HG03378 (cell line): ENCODE measurements around the gene YKT6.
"Not testable (repeated sequence)": the region's sequence is repeated elsewhere in the genome, so short reads cannot be mapped to it uniquely, and the experiment has no call there.

ENCODE experiments used
- ATAC-seq: cut with Tn5 transposase; IDR thresholded peaks from one replicate; pipeline ENCODE4 v1.9.1; 2021; ENCODE audit warnings: mild to moderate bottlenecking, moderate library complexity; ENCODE audit not compliant: unreplicated experiment

The YKT6 gene

DNA sequence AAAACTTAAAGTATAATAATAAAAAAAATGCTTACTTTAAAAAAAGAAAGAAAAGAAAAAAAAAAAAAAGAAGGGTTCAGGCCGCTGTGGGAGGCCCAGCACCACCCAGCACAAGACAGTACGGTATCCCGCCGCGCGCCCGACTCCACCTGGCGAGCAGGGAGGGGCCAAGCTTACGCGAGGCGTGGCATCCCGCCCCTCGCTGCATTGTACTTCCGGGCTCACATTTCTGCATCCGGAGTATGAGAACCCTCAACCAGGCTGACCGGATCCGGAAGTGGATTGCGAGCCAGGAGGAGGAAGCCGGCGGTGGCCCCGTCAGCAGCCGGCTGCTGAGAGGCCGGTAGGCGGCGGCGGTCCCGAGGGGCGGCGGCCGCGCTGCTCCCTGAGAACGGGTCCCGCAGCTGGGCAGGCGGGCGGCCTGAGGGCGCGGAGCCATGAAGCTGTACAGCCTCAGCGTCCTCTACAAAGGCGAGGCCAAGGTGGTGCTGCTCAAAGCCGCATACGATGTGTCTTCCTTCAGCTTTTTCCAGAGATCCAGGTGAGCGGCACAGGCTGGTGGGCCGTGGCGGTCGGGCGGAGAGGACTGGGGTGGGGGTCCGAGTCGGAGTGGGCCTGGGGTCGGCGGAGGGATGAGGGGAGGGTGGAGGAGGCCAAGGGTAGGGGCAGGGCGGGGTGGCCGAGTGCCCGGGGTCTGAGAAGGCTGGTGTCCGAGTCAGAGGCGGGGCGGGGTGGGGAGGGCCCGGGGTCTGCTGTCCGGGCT, at the start of gene YKT6:
Gene YKT6, plus strand, starts transcription at position 280 of the 763 bp plus-strand sequence. Its CDS starts 158 bp downstream, at position 438.
- ATAC-seq: peak; percentile 98

DNA sequence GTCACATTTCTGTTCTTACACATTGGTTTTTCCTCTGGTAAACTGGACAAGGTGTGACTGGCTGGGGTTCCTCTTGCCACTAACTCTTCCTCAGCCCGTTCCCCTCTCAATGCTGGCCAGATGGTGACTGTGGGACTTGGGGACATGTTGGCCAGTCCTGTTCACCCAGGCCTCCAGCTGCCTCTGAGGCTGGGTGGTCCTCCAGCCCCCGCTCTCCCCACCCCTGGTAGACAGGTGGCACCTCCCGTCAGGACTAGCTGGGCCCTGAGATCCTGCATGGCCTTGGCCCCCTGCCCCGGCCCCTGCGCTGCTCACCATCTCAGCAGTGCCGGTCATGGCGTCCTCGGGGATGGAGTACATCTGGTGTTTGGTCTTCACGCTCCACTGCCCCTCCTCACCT, 48.8 kb upstream of the YKT6 start:
- no peak for ATAC-seq

DNA sequence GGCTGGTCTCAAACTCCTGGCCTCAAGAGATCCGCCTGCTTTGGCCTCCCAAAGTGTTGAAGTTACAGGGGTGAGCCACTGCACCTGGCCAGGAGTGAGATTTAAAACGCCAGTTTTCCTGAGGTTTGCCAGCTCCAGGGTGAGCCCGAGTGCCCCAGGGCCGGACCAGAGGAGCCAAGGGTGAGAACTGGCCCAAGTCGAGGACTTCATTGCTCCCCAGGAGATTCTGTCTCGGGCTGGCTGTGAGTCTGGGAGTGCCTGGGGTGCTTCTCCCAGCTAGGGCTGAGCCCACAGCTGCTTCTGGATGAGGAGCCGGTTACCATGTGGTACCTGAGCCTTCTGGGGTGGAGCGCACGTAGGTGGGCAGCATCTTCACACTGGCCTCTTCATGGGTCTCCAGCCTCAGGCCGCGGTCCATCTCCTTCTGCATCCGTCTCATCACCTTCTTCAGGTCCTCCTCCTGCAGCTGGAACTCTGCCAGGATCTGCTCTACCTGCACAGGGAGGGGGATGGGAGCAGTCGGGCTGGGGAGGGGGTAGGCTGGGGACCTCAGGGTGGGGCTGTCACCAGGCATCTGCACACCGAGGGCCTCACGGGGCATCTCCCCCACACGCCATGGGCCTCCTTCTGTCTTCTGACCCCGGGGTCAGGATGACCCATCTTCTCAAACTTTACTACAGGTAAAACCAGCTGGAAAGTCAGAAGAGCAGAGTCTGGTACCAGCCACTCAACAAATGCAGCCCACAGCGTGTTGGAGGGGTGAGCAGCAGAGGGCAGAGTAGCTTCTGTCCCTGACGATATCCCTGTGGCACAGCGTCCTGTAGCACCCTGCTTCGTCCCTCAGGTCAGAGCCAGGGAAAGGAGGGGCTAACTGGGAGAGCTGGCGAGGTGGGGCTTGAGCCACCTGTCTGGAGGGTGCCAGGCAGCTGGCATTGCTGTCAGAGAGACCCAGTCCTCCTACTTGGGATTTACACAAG, 47.5 kb upstream of the YKT6 start:
- ATAC-seq: no peak

DNA sequence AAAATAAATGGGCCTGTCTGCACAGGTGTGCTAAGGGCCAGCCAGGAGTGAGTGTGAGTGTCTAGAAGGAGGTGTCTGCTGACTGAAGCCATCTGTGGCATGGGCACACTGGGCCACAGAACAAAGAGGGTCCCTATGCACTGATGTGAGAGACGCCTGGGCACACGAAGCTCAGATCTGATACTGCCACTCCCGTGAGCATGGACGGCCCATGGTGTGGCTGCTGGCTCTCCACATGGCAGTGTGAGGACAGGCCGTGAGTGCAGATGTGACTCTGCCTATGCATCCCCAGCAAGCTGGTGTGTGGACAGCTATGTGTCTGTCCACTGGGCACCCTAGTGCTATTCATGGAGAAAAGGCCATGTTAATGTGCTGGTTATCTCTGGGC, 46.8 kb upstream of the YKT6 start:
- no peak for ATAC-seq

DNA sequence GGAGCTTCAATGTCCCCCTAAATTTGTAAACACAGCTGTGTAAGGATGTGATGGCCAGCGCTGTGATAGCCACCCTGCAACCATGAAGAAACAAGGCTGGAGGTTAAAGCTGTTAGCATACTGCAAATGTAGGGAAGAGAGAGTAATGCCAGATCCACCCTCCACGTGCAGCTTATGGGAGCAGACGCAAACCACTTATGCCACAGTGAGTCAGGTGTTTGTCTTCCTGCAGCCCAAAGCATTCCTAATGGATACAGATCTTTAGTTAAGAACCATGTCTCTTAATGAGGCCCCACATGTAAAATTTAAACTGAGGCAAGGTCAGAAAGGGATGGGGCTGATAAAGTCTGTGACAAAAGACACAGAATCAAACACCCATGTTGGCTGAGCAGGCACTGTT, 46.1 kb upstream of the YKT6 start:
- no peak for ATAC-seq

DNA sequence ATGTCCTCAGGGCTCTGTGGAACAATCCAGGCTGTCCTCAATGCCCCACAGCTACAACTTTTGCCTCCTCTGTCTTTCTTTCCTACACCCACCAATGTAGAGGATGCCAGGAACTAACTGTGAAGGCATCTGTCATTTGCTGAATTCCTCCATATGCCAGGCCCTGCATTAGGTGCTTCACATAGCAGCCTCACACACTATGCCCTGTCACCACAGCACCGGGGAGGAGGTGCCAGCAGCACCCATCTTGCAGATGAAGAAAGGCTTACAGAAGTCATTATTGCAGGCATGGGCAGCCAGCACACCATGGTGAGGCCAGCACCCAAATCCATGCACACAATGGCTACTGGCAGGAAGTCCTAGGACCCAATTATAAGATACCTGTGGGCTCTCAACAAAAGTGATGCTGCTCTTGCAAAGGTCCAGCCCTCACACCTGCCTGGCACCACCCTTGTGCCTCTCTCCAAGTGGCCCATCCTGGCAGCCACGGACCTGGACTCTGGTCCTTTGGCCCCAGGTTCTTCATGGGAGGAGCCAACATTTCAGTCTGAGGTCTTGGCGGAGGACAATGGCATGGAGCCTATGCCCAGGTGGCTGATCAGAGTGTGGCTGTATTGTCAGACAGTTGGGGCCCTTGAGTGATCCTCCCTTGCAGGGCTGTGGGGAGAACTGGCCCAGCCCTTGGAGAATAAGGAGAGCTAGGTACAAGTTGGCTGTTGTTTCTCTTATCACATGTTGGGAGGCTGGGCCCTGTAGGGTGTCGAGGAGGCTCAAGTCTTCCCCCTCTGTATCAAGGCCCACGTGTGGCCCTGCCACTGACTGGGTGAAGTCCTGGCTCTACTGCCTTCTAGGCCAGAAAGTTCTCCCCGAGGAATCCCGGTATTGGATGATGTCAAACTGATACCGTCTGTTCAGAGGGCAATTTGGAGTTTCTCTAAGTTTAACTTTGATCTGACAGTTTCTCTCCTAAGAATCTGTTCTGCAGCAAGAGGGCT, 45.3 kb upstream of the YKT6 start:
- no peak for ATAC-seq

DNA sequence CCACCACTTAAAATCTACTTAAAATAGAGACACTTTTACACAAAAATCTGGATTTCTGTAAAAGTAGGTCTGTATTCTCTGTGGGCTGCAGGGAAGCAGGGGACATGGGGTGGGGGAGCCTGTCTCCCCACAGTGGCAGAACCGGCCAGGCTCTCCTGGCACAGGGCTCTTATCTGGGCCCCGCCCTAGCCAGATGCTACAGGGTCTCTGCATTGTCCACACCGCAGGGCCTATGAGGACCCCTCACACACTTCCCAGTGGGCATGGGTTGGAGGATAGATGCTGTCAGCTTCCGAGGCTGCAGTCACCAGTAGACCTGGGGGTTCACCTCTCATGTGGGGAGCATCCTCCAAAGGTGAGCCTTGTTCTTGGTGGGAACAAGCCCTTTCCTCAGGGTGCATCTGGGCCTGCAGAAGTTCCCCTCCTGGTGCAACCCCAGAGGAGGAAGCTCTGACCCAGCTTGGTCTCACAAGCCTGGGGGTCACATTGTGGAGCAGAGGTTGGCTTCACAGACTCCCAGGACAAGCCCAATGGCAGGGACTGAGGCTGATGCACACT, 44.2 kb upstream of the YKT6 start:
- no peak for ATAC-seq

DNA sequence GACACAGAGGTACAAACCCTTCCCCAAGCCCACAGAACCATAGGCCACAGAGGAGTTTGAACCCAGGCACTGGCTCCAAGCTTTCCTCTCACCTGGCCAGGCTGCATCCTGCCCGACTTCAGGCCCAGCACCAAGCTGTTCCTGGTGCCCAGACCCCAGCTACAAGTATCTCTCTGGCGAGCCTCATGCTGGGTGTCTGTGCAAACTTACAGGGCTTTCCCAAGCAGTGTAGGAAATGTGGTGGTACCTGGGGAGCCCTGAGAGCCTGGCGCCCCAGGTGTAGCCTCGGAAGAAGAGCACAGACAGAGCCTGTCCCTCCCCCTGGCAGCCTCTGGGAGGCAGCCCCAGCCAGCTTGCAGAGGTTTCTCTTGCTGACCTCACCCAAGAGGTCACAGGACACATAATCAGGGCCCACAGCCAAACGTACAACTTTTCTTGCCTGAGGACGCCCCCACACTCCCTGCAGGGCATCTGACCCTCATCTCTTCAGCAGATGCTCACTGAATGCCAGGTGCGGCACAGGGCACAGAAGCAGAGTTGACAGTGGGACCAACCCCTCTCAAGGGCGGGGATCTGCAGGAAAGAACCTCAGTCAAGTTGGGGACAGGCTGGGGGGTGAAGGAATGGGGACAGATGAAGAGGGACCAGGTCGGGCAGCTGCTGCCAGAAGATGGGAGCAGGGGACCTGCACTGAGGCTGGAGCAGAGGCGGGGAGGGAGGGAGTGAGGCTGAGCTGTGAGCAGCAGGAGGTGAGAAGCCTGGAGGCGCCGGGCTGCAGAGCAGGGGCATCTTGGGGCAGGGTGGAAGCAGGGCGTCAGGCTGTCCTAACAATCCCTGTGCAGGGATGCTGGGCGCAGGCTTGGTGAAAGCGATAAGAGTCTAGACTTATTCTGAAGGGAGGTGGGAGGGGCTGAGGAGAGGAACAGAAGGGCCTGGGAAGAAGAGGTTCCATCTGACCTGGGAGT, 43.4 kb upstream of the YKT6 start:
- no peak for ATAC-seq

DNA sequence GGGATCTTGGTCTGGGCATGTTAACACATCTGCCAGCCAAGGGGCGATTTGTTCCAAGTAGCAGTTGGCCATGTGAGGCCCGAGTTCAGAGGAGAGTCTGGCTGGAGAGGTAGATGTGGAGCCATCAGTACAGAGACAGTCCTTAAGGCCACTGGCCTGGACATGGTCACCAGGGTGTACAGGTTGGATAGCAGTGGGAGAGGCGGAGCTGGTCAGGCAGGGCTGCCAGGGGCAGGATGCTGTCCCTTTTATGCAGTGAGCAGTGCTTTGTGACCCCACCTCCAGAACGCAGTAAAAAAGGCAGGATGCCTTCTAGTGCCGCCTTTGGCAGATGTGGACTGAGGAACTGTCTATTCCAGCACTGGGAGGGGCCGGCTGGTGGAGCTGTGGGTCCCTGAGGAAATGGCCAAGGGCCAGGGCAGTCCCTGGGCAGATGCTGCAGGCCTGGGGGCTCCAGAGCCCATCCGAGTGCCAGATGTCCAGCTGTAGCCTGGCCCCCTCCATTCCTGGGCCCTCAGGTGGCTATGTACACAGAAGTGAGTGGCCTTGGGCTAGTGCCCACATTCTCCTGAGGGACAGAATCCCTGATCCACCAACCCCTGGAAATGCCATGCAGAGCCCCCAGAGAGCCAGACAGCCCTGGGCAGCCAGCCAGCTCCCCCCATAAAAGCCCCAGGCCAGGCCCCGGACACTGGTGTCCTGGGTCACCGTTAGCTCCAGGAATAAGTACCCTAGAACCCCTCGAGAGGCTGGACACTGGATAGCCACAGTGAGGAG, 42.5 kb upstream of the YKT6 start:
- ATAC-seq: no peak

DNA sequence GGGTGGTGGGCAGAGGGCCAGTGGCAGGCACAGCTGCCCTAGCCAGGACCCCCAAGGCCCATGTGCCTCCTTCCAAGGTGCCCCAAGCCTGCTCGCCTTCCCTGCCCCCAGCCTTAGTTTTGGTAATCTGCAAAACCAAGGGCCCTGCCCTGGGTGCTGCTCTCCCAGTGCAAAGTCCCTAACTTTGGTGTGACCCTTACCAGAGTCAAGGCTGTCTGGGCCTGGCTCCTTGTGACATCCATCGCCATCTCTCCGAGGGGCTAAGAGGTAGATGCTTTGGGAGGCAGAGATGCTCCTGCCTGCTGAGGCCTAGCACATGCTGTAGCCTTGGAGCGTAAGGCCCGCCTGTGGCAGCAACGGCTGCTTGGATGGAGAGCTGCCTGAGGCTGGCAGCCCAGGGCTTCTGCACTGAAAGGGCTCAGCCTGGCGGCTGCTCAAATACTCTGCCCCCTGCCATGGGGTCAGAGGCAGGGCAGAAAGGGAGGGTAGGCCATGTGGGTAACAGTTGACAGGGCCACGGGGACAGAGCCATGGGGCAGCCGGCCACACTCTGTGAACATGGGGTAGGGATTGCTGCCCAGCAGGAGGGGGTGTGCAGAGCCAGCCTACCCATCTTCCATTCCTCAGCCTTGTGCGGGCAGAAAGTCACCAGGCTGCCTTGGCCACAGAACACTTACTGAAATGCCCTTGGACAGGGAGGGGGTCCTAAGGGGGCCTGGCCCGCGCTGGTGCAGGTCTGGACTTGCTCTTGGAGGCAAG, 41.7 kb upstream of the YKT6 start:
- no peak for ATAC-seq

DNA sequence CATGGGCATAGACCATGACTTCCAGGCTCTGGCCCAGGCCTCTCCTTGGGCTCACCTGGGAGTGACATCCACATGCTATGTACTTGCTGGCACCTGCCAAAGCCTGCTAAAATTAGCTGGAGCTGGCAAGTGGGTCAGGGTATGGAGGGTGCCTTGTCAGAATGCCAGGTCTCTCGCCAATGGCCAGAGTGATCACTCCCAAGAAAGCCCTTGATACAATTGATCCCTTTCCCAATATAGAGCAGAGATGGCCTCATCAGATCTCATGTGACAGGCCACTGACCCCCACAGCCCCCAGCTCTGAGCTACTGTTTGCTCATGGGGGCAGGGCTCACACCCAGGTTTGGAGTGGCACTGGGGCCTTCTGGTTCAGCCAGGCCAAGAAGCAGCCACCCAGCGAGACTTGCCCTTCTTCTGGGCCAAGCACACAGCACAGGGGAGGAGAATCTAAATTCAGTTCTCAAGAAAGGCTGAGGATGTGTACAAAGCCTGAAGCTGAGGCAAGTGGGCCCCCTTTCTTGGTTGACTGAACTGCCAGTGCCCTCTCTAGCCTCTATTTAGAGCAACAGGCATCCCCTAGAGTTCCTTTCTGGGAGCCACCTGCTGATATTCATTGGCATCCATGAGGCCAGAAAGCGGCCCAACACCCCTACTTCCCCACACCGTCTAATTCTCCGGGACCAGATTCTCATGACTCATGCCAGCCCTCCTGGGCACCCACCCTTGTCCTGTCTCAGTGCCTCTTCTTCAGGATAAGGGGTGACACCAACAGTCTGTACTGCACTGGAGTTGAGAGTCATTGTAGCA, 40.8 kb upstream of the YKT6 start:
- no peak for ATAC-seq

DNA sequence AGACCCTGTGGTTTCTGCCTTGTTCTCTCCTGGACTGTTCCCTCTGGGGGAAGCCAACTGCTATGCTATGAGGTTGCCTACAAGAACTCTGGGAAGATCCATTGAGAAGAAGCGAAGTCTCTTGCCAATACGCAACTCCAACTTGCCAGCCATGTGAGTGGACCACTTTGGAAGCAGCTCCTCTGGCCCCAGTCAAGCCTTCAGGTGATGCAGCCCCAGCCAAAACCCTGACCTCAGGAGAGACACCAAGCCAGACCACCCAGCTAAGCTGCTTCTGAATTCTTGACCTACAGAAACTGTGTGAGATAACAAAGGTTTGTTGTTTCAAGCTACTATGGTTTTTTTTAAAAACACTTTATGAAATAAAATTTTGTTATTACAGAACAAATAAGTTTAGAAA, 39.4 kb upstream of the YKT6 start:
- ATAC-seq: no peak

DNA sequence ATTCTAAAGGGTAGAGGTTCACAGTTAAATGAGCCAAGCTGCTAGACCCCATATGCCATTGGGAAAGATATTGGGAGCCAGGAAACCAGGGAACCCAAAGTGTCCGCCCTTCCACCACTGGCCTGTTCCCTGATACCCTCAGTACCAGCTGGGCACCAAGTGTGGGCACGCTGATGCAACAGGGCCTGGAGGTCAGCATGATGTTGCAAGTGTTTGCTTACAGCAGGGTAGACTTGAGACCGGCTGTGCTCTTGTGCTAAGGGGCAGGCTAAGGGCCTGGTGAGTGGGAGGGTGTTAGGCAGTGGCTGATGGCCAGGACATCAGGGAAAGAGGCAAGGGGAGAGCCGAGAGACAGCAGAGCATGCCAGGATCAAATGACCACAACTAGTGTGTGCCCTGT, 38.6 kb upstream of the YKT6 start:
- ATAC-seq: no peak

DNA sequence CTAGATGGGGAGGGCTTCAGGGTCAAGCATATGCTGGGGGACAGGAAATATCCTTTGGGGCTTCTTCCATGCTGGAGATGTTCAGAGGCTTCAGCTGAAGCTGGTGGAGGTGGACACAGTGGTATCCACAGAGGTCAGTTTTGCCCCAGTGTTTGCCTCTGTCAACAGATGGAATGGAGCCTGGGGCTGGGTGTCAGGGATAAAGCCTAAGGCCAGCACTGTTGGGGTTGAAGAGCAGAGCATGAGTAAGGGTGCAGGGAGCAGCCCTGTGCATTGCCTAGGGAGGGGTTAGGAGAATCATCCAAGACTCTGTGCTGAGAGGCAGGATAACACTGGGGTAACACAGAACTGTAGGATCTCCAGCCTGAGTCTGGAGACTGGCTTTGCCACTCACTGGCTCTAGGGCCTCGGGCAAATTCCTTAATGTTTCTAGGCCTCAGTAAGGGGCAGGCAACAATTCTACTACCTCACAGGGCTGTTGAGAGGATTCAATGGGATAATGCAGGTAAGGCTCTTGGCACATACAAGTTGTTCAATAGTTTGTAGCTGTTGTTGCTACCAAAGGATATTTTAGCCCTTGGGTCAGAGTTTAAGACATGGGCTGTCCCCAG, 37.9 kb upstream of the YKT6 start:
- no peak for ATAC-seq

DNA sequence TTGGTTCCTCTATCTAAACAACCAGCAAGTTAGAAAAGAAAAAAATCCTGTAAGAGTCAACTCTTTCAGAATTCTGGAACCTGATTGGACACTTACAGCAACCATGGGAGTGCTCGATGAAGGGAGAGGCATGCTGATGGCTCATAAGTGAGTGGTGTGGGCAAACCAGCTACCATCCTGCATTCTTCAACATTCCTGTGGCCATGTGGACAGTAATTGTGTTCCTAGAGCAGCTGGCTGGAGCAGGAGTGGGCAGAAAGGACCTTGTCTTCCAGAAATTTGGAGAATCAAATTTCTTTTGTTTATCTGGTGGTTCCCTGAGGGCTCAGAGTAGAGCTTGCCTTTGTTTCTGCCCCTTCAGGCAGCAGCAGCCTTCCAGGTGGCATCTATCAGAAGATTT, 37.2 kb upstream of the YKT6 start:
- no peak for ATAC-seq

DNA sequence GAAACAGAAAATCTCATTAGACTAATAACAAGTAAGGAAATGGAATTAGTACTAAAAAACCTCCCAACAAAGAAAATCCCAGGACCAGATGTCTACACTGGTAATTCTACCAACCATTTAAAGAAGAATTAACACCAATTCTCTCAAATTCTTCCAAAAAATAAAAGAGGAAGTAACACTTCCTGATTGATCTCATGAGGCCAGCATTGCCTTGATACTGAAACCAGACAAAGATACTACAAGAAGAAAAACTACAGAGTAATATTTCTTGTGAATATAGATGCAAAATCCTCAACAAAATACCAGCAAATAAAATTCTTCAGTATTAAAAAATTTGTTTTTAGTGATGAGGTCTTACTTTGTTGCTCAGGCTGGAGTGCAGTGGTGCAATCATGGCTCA, 32.9 kb upstream of the YKT6 start:
- ATAC-seq: no peak

DNA sequence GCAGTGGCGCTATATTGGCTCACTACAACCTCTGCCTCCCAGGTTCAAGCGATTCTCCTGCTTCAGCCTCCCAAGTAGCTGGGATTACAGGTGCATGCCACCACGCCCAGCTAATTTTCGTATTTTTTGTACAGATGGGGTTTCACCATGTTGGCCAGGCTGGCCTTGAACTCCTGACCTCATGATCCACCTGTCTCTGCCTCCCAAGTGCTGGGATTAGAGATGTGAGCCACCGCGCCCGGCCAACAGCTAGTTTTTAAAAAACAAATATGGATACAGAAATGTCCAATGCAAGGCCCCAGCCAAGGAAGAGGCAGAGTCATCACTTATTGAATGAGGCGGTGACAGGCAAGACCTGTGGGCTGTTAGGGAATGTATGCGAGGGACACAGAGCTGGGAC, 28.9 kb upstream of the YKT6 start:
- ATAC-seq: not testable (repeated sequence)
